HUES64 (cell line): ENCODE measurements around the gene SLC15A2.

ENCODE experiments used
- H3K27ac ChIP-seq: 2 replicates; pipeline ENCODE4 v1.7.0; 2013; ENCODE audit warnings: low read depth, low read length, inconsistent platforms
- H3K27me3 ChIP-seq: 2 replicates; pipeline ENCODE4 v1.6.1; 2013; ENCODE audit warnings: mild to moderate bottlenecking, low read length; ENCODE audit not compliant: insufficient read depth
- H3K36me3 ChIP-seq: 2 replicates; pipeline ENCODE4 v1.6.1; 2013; ENCODE audit warnings: mild to moderate bottlenecking, low read length; ENCODE audit not compliant: insufficient read depth
- H3K4me1 ChIP-seq: 2 replicates; pipeline ENCODE4 v1.6.1; 2013; ENCODE audit warnings: mild to moderate bottlenecking, low read length, moderate library complexity; ENCODE audit not compliant: insufficient read depth
- H3K4me3 ChIP-seq: 2 replicates; pipeline ENCODE4 v1.5.1; 2013; ENCODE audit warnings: mild to moderate bottlenecking, low read length, moderate library complexity
- H3K9ac ChIP-seq: 2 replicates; pipeline ENCODE4 v1.6.1; 2013; ENCODE audit warnings: mild to moderate bottlenecking, low read depth, low read length
- H3K9me3 ChIP-seq: 2 replicates; pipeline ENCODE4 v1.6.1; 2013; ENCODE audit warnings: low read depth, low read length; ENCODE audit not compliant: insufficient read depth
- WGBS: fragments of 150-250, 120-280 bp; methylation state at CpG from one replicate; pipeline ENCODE4 v1.1.7; 2013; ENCODE audit warnings: missing lambda C conversion rate; 5-methylcytosine and 5-hydroxymethylcytosine counted together

The SLC15A2 gene

GRCh38 chr3:121962443-121962842 lies 68.2 kb downstream of the SLC15A2 start:
- Histone ChIP-seq H3K4me3 (no peak overlapping the region), H3K27me3 (no peaks in the 10 kb centered on the region), H3K27ac (no peak overlapping the region), H3K9ac (no peak overlapping the region), H3K9me3 (no peaks in the 10 kb centered on the region), H3K36me3 (no peaks in the 10 kb centered on the region), H3K4me1 (no peaks in the 10 kb centered on the region)

GRCh38 chr3:121963608-121964007 lies 69.4 kb downstream of the SLC15A2 start:
- H3K9me3 ChIP-seq: no peaks in the 10 kb centered on the region
- no peaks in the 10 kb centered on the region for H3K36me3 ChIP-seq
- no peak overlapping the region for H3K9ac ChIP-seq
- H3K27me3 ChIP-seq: no peaks in the 10 kb centered on the region
- no peak overlapping the region for H3K4me3 ChIP-seq
- no peak overlapping the region for H3K27ac ChIP-seq
- WGBS: 91% methylated on average over 1 of the region's 1 CpG
- no peaks in the 10 kb centered on the region for H3K4me1 ChIP-seq

DNA sequence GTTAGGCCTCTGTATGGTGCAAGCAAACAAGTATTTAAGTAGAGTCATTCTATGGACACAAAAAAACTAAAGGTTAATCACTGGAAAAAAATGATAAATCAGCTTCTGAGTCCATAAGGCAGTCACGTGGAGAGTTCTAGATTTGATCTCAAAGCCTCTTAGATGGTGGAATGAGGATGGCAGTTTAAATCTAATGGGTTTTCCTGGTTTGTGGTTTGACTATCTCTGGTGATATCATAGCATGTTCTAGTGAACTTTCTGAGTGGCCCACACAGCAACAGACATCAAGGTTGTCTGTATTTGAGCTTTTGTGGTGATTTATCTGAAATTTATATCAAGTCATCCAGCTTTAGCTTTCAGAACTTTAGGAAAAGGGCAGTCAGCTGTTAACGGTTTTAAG lies 75.4 kb downstream of the SLC15A2 start:
- H3K27me3 ChIP-seq: no peaks in the 10 kb centered on the region
- H3K36me3 ChIP-seq: no peaks in the 10 kb centered on the region
- H3K4me1 ChIP-seq: no peaks in the 10 kb centered on the region
- H3K4me3 ChIP-seq: no peak overlapping the region
- H3K27ac ChIP-seq: no peak overlapping the region
- WGBS: 88% methylated on average over 2 of the region's 2 CpGs
- H3K9ac ChIP-seq: no peak overlapping the region
- H3K9me3 ChIP-seq: peaks cover 8% of the 10 kb centered on the region; the same call in 1 of the 2 replicates

GRCh38 chr3:121970047-121970446 lies 75.8 kb downstream of the SLC15A2 start:
- Histone ChIP-seq H3K4me1 (no peaks in the 10 kb centered on the region), H3K36me3 (no peaks in the 10 kb centered on the region), H3K27ac (no peak overlapping the region), H3K4me3 (no peak overlapping the region), H3K9me3 (peaks cover 12% of the 10 kb centered on the region), H3K9ac (no peak overlapping the region), H3K27me3 (no peaks in the 10 kb centered on the region)
- no CpG with 5 or more reads among the region's 1 CpG for WGBS

DNA sequence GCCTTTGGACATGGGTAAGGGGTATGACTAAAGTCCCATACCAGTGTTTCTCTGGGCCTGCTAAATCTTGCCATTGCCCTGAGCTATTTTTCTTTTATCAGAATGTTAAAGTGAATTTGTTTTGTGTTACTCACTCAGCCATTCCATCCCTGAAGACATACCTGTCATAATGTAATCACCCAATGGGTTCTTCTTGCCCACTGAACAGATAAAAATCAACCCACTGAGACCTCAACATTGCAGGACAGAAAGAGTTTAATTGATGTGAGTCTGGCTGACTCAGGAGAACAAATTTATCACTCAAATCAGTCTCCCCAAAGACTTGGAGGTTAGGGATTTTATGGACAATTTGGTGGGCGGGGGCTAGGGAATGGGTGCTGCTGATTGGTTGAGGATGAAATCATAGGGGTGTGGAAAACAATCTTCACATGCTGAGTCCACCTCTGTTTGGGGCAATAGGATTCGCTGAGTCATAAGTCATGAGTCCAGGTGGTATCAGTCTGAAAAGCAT lies 80.5 kb downstream of the SLC15A2 start:
- Histone ChIP-seq H3K4me1 (no peaks in the 10 kb centered on the region), H3K9ac (no peak overlapping the region), H3K4me3 (no peak overlapping the region), H3K27ac (no peak overlapping the region), H3K36me3 (no peaks in the 10 kb centered on the region), H3K9me3 (peaks cover 16% of the 10 kb centered on the region), H3K27me3 (no peaks in the 10 kb centered on the region)
- WGBS: 97% methylated on average over 2 of the region's 2 CpGs

GRCh38 chr3:121975702-121976302 lies 81.6 kb downstream of the SLC15A2 start:
- Histone ChIP-seq H3K4me1 (no peaks in the 10 kb centered on the region), H3K36me3 (no peaks in the 10 kb centered on the region), H3K9ac (no peak overlapping the region), H3K27me3 (no peaks in the 10 kb centered on the region), H3K27ac (no peak overlapping the region), H3K4me3 (no peak overlapping the region), H3K9me3 (peaks cover 16% of the 10 kb centered on the region)
- WGBS: 95% methylated on average over 1 of the region's 1 CpG

DNA sequence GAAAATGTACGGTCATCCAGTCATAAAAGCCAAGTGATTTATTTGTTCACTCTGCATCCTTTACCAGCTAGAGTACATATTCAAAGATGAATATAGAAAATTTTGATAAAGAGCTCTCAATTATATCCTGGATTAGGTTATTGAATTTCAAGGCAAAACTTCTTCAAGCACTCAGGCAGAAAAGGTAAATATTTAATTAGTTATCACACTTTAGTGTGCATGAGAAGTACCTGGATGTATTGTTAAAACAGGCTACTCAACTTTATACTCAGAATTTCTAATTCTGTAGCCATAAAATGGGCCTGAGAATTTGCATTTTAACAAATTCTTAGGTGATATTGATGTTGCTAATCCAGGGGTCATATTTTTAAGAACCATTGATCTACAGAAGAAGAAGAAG lies 82.5 kb downstream of the SLC15A2 start:
- H3K27ac ChIP-seq: no peak overlapping the region
- no peaks in the 10 kb centered on the region for H3K36me3 ChIP-seq
- no peak overlapping the region for H3K9ac ChIP-seq
- H3K4me1 ChIP-seq: no peaks in the 10 kb centered on the region
- H3K9me3 ChIP-seq: peaks cover 16% of the 10 kb centered on the region
- no peaks in the 10 kb centered on the region for H3K27me3 ChIP-seq
- WGBS: no CpG with 5 or more reads among the region's 1 CpG
- no peak overlapping the region for H3K4me3 ChIP-seq

- Histone ChIP-seq H3K4me1 (no peaks in the 10 kb centered on the region), H3K27ac (no peak overlapping the region), H3K9ac (no peak overlapping the region), H3K36me3 (no peaks in the 10 kb centered on the region), H3K9me3 (peaks cover 24% of the 10 kb centered on the region), H3K27me3 (no peaks in the 10 kb centered on the region), H3K4me3 (no peak overlapping the region)
- WGBS: 91% methylated on average over 2 of the region's 2 CpGs
These were observed 85.0 kb downstream of the SLC15A2 start for GRCh38 chr3:121979246-121979645.

- Histone ChIP-seq H3K4me3 (no peak overlapping the region), H3K9ac (no peak overlapping the region), H3K27ac (no peak overlapping the region)
These were observed 85.7 kb downstream of the SLC15A2 start for GRCh38 chr3:121979734-121980449.

GRCh38 chr3:121980450-121980796 lies 86.2 kb downstream of the SLC15A2 start:
- Histone ChIP-seq H3K36me3 (no peaks in the 10 kb centered on the region), H3K9me3 (peaks cover 12% of the 10 kb centered on the region; the same call in 1 of the 2 replicates), H3K27me3 (no peaks in the 10 kb centered on the region), H3K27ac (no peak overlapping the region), H3K4me3 (no peak overlapping the region), H3K9ac (no peak overlapping the region), H3K4me1 (no peaks in the 10 kb centered on the region)
- WGBS: 96% methylated on average over 5 of the region's 5 CpGs

More at GRCh38 chr3:121979734-121980449, 85.7 kb downstream of the SLC15A2 start:
- H3K9me3 ChIP-seq: peaks cover 17% of the 10 kb centered on the region; the same call in 1 of the 2 replicates
- no peaks in the 10 kb centered on the region for H3K27me3 ChIP-seq
- H3K36me3 ChIP-seq: no peaks in the 10 kb centered on the region
- H3K4me1 ChIP-seq: no peaks in the 10 kb centered on the region

GRCh38 chr3:121981473-121981872 lies 87.3 kb downstream of the SLC15A2 start:
- Histone ChIP-seq H3K9me3 (peaks cover 12% of the 10 kb centered on the region; the same call in 1 of the 2 replicates), H3K9ac (no peak overlapping the region), H3K27ac (no peak overlapping the region), H3K4me1 (no peaks in the 10 kb centered on the region), H3K36me3 (no peaks in the 10 kb centered on the region), H3K4me3 (no peak overlapping the region), H3K27me3 (no peaks in the 10 kb centered on the region)
- 91% methylated on average over 2 of the region's 2 CpGs for WGBS
